DOHH2 (cell line): ENCODE results near the gene KRTAP10-6.
"Not testable (repeated sequence)": the region's sequence is repeated elsewhere in the genome, so short reads cannot be mapped to it uniquely, and the experiment has no call there.

Source experiments
- H3F3A ChIP-seq: fragments of 200-600 bp; sonication (generic), shearing (Covaris generic); 2 replicates; pipeline ENCODE4 v1.6.0; 2016; ENCODE audit warnings: antibody characterized with exemption, mild to moderate bottlenecking; ENCODE audit not compliant: control insufficient read depth, insufficient read depth
- H3K27ac ChIP-seq: fragments of 200-600 bp; sonication (generic); 2 replicates; pipeline ENCODE4 v1.5.1; 2014; ENCODE audit warnings: low read depth, mild to moderate bottlenecking, low read length, moderate library complexity
- H3K27me3 ChIP-seq: fragments of 200-600 bp; sonication (generic); 2 replicates; pipeline ENCODE4 v1.6.1; 2014; ENCODE audit warnings: mild to moderate bottlenecking, low read length, mixed read lengths; ENCODE audit not compliant: control insufficient read depth
- H3K36me3 ChIP-seq: fragments of 200-600 bp; sonication (generic); 2 replicates; pipeline ENCODE4 v1.6.1; 2014; ENCODE audit warnings: mild to moderate bottlenecking, low read length, moderate library complexity, mixed read lengths; ENCODE audit not compliant: control insufficient read depth
- H3K4me1 ChIP-seq: fragments of 200-600 bp; sonication (generic); 2 replicates; pipeline ENCODE4 v1.6.1; 2014; ENCODE audit warnings: mild to moderate bottlenecking, low read length, mixed read lengths; ENCODE audit not compliant: control insufficient read depth
- H3K4me2 ChIP-seq: fragments of 200-600 bp; sonication (generic); 2 replicates; pipeline ENCODE4 v1.6.0; 2014; ENCODE audit warnings: mild to moderate bottlenecking, low read length, moderate library complexity
- H3K4me3 ChIP-seq: fragments of 200-600 bp; sonication (generic); 2 replicates; pipeline ENCODE4 v1.5.1; 2014; ENCODE audit warnings: mild to moderate bottlenecking, low read length, mixed read lengths
- H3K79me2 ChIP-seq: fragments of 200-600 bp; sonication (generic); 2 replicates; pipeline ENCODE4 v1.6.1; 2014; ENCODE audit warnings: mild to moderate bottlenecking, low read length, mixed read lengths; ENCODE audit not compliant: control insufficient read depth
- H3K9me2 ChIP-seq: fragments of 200-600 bp; sonication (generic); replicated peaks from 2 replicates; pipeline ENCODE4 v1.6.1; 2014; ENCODE audit warnings: mild to moderate bottlenecking, low read length, mixed read lengths; ENCODE audit not compliant: control insufficient read depth
- H3K9me3 ChIP-seq: fragments of 200-600 bp; sonication (generic); 2 replicates; pipeline ENCODE4 v1.6.1; 2014; ENCODE audit warnings: antibody characterized with exemption, low read length, mixed read lengths; ENCODE audit not compliant: control insufficient read depth, insufficient read depth
- H4K20me1 ChIP-seq: fragments of 200-600 bp; sonication (generic); 2 replicates; pipeline ENCODE4 v1.6.0; 2014; ENCODE audit warnings: low read depth, mild to moderate bottlenecking, antibody characterized with exemption, low read length, moderate library complexity; ENCODE audit not compliant: control insufficient read depth, insufficient read depth
- EZH2phosphoT487 ChIP-seq: fragments of 200-600 bp; sonication (generic); IDR thresholded peaks from 2 replicates; pipeline ENCODE4 v1.6.1; 2017; ENCODE audit warnings: borderline replicate concordance, mild to moderate bottlenecking, antibody characterized with exemption, low read length, moderate library complexity, mixed read lengths
- TF ChIP-seq, protein P1 (sequence below): fragments of 200-600 bp; sonication (generic); IDR thresholded peaks from one replicate; pipeline ENCODE4 v1.5.1; 2014; ENCODE audit warnings: antibody characterized with exemption, mild to moderate bottlenecking, low read depth, low read length; ENCODE audit not compliant: poor library complexity, severe bottlenecking

Gene KRTAP10-6

DNA sequence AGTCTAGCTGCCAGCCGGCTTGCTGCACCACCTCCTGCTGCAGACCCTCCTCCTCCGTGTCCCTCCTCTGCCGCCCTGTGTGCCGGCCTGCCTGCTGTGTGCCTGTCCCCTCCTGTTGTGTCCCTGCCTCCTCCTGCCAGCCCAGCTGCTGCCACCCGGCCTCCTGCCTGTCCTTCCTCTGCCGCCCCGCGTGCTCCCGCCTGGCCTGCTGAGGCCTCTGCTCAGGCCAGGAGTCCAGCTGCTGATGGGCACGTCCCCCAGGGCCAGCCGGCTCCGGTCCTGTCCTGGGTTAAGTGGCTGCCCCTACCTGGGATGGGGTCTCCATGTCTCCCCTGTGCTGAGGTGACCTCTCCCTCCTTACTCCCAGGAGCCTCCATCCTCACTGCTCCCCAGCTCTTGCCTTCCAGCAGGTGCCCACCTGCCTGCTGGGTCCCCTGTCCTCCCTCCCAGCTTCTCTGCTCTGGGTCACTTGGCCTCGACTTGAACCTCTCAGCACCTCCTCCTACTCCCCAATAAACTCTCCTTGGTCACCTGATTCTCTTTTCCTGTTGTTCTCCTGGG is 20.4 kb upstream of the KRTAP10-6 start:
- H3K27me3 ChIP-seq: no peaks in the 10 kb centered on the region
- H3K79me2 ChIP-seq: no peaks in the 10 kb centered on the region
- no peaks in the 10 kb centered on the region for H3F3A ChIP-seq
- H3K9me3 ChIP-seq: peaks cover 17% of the 10 kb centered on the region
- no peak overlapping the region for H3K4me3 ChIP-seq
- no peak overlapping the region for H3K27ac ChIP-seq
- no peaks in the 10 kb centered on the region for H3K36me3 ChIP-seq
- no peaks in the 10 kb centered on the region for H3K4me1 ChIP-seq
- no peaks in the 10 kb centered on the region for H3K9me2 ChIP-seq
- no peak for TF ChIP-seq EZH2phosphoT487
- TF ChIP-seq, protein P1, sequence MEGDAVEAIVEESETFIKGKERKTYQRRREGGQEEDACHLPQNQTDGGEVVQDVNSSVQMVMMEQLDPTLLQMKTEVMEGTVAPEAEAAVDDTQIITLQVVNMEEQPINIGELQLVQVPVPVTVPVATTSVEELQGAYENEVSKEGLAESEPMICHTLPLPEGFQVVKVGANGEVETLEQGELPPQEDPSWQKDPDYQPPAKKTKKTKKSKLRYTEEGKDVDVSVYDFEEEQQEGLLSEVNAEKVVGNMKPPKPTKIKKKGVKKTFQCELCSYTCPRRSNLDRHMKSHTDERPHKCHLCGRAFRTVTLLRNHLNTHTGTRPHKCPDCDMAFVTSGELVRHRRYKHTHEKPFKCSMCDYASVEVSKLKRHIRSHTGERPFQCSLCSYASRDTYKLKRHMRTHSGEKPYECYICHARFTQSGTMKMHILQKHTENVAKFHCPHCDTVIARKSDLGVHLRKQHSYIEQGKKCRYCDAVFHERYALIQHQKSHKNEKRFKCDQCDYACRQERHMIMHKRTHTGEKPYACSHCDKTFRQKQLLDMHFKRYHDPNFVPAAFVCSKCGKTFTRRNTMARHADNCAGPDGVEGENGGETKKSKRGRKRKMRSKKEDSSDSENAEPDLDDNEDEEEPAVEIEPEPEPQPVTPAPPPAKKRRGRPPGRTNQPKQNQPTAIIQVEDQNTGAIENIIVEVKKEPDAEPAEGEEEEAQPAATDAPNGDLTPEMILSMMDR: no peak
- no peak overlapping the region for H3K4me2 ChIP-seq
- no peaks in the 10 kb centered on the region for H4K20me1 ChIP-seq

DNA sequence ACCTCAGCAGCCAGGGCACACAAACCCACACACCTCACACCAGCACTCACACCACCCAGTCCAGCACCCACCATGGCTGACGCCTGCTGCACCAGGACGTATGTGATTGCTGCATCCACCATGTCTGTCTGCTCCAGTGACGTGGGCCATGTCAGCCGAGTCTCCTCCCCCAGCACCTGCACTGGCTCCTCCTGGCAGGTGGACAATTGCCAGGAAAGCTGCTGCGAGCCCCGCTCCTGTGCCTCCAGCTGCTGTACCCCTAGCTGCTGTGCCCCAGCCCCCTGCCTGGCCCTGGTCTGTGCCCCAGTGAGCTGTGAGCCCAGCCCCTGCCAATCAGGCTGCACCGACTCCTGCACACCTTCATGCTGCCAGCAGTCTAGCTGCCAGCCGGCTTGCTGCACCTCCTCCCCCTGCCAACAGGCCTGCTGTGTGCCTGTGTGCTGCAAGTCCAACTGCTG is 19.8 kb upstream of the KRTAP10-6 start, which contains the start of gene KRTAP10-8:
Gene KRTAP10-8 (plus strand): TSS at position 51 of the 458 bp plus-strand sequence. CDS start 22 bp downstream, at position 73.
- H3F3A ChIP-seq: no peaks in the 10 kb centered on the region
- no peaks in the 10 kb centered on the region for H3K27me3 ChIP-seq
- no peaks in the 10 kb centered on the region for H3K4me1 ChIP-seq
- H4K20me1 ChIP-seq: no peaks in the 10 kb centered on the region
- no peaks in the 10 kb centered on the region for H3K36me3 ChIP-seq
- H3K27ac ChIP-seq: no peak within 1 kb of the TSS
- peaks cover 17% of the 10 kb centered on the region for H3K9me3 ChIP-seq
- H3K79me2 ChIP-seq: no peaks in the 10 kb centered on the region
- H3K4me3 ChIP-seq: no peak within 1 kb of the TSS
- no peak for TF ChIP-seq EZH2phosphoT487
- TF ChIP-seq, protein P1: no peak
- H3K9me2 ChIP-seq: no peaks in the 10 kb centered on the region
- H3K4me2 ChIP-seq: no peak within 1 kb of the TSS

DNA sequence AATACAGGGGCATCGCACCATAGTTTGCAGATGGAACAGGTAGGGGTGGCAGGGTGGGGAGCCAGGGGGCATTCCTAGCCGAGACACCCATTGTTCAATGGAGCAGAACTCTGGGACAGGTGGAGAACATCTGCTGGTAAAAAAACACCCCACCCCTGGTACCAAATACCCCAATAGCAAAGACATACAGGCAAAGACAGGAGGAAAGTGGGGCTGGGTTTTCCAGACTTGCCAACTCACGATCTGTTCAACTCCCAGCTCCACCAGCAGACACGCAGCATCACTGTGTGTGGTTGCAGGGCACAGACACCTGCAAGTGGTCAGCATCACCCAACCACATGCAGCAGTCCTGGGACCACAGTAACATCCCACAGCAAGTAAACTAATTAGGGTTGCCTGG is 19.2 kb upstream of the KRTAP10-6 start:
- Histone ChIP-seq H3F3A (no peaks in the 10 kb centered on the region), H4K20me1 (no peaks in the 10 kb centered on the region), H3K27me3 (no peaks in the 10 kb centered on the region), H3K9me2 (no peaks in the 10 kb centered on the region), H3K9me3 (peaks cover 17% of the 10 kb centered on the region), H3K79me2 (no peaks in the 10 kb centered on the region), H3K4me2 (no peak overlapping the region), H3K27ac (no peak overlapping the region), H3K4me1 (no peaks in the 10 kb centered on the region), H3K4me3 (no peak overlapping the region), H3K36me3 (no peaks in the 10 kb centered on the region)
- TF ChIP-seq, protein P1: no peak
- TF ChIP-seq EZH2phosphoT487: no peak

DNA sequence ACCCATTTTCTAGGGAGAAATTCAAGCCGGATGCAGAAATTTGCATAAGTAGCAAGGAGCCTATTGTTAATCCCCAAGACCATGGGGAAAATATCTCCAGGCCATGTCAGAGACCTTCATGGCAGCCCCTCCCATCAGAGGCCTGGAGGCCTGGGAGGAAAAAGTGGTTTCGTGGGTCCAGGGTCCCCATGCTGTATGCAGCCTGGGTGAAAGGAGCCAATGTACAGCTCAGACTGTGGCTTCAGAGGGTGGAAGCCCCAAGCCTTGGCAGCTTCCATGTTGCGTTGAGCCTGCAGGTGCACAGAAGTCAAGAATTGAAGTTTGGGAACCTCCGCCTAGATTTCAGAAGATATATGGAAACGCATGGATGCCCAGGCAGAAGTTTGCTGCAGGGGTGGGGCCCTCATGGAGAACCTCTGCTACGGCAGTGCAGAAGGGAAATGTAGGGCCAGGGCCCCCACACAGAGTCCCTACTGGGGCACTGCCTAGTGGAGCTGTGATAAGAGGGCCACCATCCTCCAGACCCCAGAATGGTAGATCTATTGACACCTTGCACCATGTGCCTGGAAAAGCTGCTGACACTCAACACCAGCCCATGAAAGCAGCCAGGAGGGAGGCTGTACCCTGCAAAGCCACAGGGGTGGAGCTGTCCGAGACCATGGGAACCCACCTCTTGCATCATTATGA is 18.0 kb upstream of the KRTAP10-6 start:
- not testable (repeated sequence) for H3K4me2 ChIP-seq, H3K27me3 ChIP-seq, H3F3A ChIP-seq, H3K9me2 ChIP-seq, H3K4me1 ChIP-seq, H3K79me2 ChIP-seq, H3K4me3 ChIP-seq, H3K36me3 ChIP-seq, H4K20me1 ChIP-seq, H3K27ac ChIP-seq
- peaks cover 17% of the 10 kb centered on the region for H3K9me3 ChIP-seq
